Spinal cord (tissue), 10 donors: Measurements from ENCODE around the gene ERBB4. TPM values are rescaled to one million over a fixed set of nuclear protein-coding genes. Genes with fewer than 3 reads are reported as not detected.
A peak's percentile ranks its signal among the peaks of the same experiment; 100 is the strongest.

Experiments
- DNase-seq, 6 donors: peaks; one replicate each; pipeline versions ENCODE4 v3.0.0 to v3.0.0-alpha.2; 2013 to 2015; ENCODE audit warnings: low spot score in 6 of 6, low read depth in 4 of 6
- H3K27ac ChIP-seq: one replicate; pipeline ENCODE4 v1.5.1; 2013; ENCODE audit warnings: low read depth, low read length, control low read depth
- H3K27me3 ChIP-seq: one replicate; pipeline ENCODE4 v1.6.1; 2013; ENCODE audit warnings: low read length; ENCODE audit not compliant: control insufficient read depth, insufficient read depth
- H3K36me3 ChIP-seq: one replicate; pipeline ENCODE4 v1.6.1; 2013; ENCODE audit warnings: low read length; ENCODE audit not compliant: control insufficient read depth, insufficient read depth
- H3K4me1 ChIP-seq: one replicate; pipeline ENCODE4 v1.6.1; 2013; ENCODE audit warnings: low read length; ENCODE audit not compliant: control insufficient read depth, insufficient read depth
- H3K4me3 ChIP-seq: one replicate; pipeline ENCODE4 v1.5.1; 2013; ENCODE audit warnings: low read depth, low read length, control low read depth
- H3K9me3 ChIP-seq: one replicate; pipeline ENCODE4 v1.6.1; 2013; ENCODE audit warnings: low read length; ENCODE audit not compliant: control insufficient read depth, insufficient read depth
- WGBS: methylation state at CpG from one replicate; pipeline ENCODE4 v1.1.5; 2013; ENCODE audit warnings: missing lambda C conversion rate; ENCODE audit not compliant: insufficient coverage; 5-methylcytosine and 5-hydroxymethylcytosine counted together
- polyA plus RNA-seq, 2 donors: library from polyadenylated mRNA; unstranded; fragments of 120-200 nt; gene quantifications; one replicate each; pipeline ENCODE4 v1.2.1, GENCODE V29; 2013; ENCODE audit not compliant: insufficient read length in 2 of 2
- total RNA-seq, 2 donors: library from RNA; depleted of rRNA in 1 of 2; stranded (reverse); fragments of 120-200 nt in 1 of 2; fragments of >200 nt in 1 of 2; gene quantifications; one replicate each; pipeline versions ENCODE4 v1.2.3 to v1.2.4, GENCODE V29; 2013 to 2014
- donor health status: healthy.

Gene ERBB4
- total and polyA plus RNA-seq, 4 donors = 14.4 to 41.7 (median 20.8) TPM

- no peak for DNase-seq
- no peaks in the 10 kb centered on the region for H3K27me3 ChIP-seq
- no peaks in the 10 kb centered on the region for H3K36me3 ChIP-seq
- no peaks in the 10 kb centered on the region for H3K4me1 ChIP-seq
- no peaks in the 10 kb centered on the region for H3K9me3 ChIP-seq
- H3K27ac ChIP-seq = no peak overlapping the region
- no peak overlapping the region for H3K4me3 ChIP-seq
- WGBS = no CpG with 5 or more reads among the region's 4 CpGs
Measured at GRCh38 chr2:212421556-212422334, 116.9 kb downstream of the ERBB4 start.

- Histone ChIP-seq H3K4me3 (no peak overlapping the region), H3K4me1 (no peaks in the 10 kb centered on the region), H3K36me3 (no peaks in the 10 kb centered on the region), H3K9me3 (no peaks in the 10 kb centered on the region), H3K27me3 (no peaks in the 10 kb centered on the region), H3K27ac (no peak overlapping the region)
- peak in 3 of 6 donors; percentile 39 to 78 (median 53) for DNase-seq
- WGBS = no CpG with 5 or more reads among the region's 3 CpGs
Measured at GRCh38 chr2:212416086-212416485, 122.5 kb downstream of the ERBB4 start.

GRCh38 chr2:212414767-212415211 is 123.8 kb downstream of the ERBB4 start:
- peak in 3 of 6 donors; percentile 29 to 92 (median 62) for DNase-seq
- 50% methylated on average over 4 of the region's 4 CpGs for WGBS
- no peaks in the 10 kb centered on the region for H3K27me3 ChIP-seq
- H3K9me3 ChIP-seq = no peaks in the 10 kb centered on the region
- H3K36me3 ChIP-seq = no peaks in the 10 kb centered on the region
- no peak overlapping the region for H3K4me3 ChIP-seq
- H3K4me1 ChIP-seq = no peaks in the 10 kb centered on the region
- peak overlapping the region; percentile 47 for H3K27ac ChIP-seq

- no peaks in the 10 kb centered on the region for H3K36me3 ChIP-seq
- no CpG with 5 or more reads among the region's 1 CpG for WGBS
- no peaks in the 10 kb centered on the region for H3K4me1 ChIP-seq
- peak in 1 of 6 donors; percentile 33 for DNase-seq
- H3K9me3 ChIP-seq = peaks cover 1% of the 10 kb centered on the region
- H3K4me3 ChIP-seq = no peak overlapping the region
- no peak overlapping the region for H3K27ac ChIP-seq
- no peaks in the 10 kb centered on the region for H3K27me3 ChIP-seq
Measured at GRCh38 chr2:212409560-212409959, 129.0 kb downstream of the ERBB4 start.

- no peak overlapping the region for H3K27ac ChIP-seq
- no peak overlapping the region for H3K4me3 ChIP-seq
- H3K36me3 ChIP-seq = no peaks in the 10 kb centered on the region
- no peaks in the 10 kb centered on the region for H3K27me3 ChIP-seq
- peaks cover 1% of the 10 kb centered on the region for H3K9me3 ChIP-seq
- no peak for DNase-seq
- 90% methylated on average over 2 of the region's 4 CpGs for WGBS
- H3K4me1 ChIP-seq = no peaks in the 10 kb centered on the region
Measured at GRCh38 chr2:212408524-212408923, 130.1 kb downstream of the ERBB4 start.

GRCh38 chr2:212406716-212407115 is 131.9 kb downstream of the ERBB4 start:
- no peak for DNase-seq
- no CpG with 5 or more reads among the region's 1 CpG for WGBS
- H3K4me1 ChIP-seq = no peaks in the 10 kb centered on the region

GRCh38 chr2:212402316-212402715 is 136.3 kb downstream of the ERBB4 start:
- no peak for DNase-seq

More at GRCh38 chr2:212406716-212407115, 131.9 kb downstream of the ERBB4 start:
- Histone ChIP-seq H3K36me3 (no peaks in the 10 kb centered on the region), H3K9me3 (peaks cover 1% of the 10 kb centered on the region), H3K27me3 (no peaks in the 10 kb centered on the region), H3K27ac (no peak overlapping the region), H3K4me3 (no peak overlapping the region)

GRCh38 chr2:212398316-212398715 is 140.3 kb downstream of the ERBB4 start:
- WGBS = no CpG with 5 or more reads among the region's 1 CpG
- no peaks in the 10 kb centered on the region for H3K4me1 ChIP-seq
- H3K27ac ChIP-seq = no peak overlapping the region
- DNase-seq = peak in 1 of 6 donors; percentile 41
- H3K27me3 ChIP-seq = no peaks in the 10 kb centered on the region
- no peaks in the 10 kb centered on the region for H3K36me3 ChIP-seq
- H3K9me3 ChIP-seq = no peaks in the 10 kb centered on the region
- no peak overlapping the region for H3K4me3 ChIP-seq

More at GRCh38 chr2:212402316-212402715, 136.3 kb downstream of the ERBB4 start:
- no peaks in the 10 kb centered on the region for H3K27me3 ChIP-seq
- peaks cover 1% of the 10 kb centered on the region for H3K9me3 ChIP-seq
- H3K36me3 ChIP-seq = no peaks in the 10 kb centered on the region
- no peaks in the 10 kb centered on the region for H3K4me1 ChIP-seq
- no peak overlapping the region for H3K4me3 ChIP-seq
- no peak overlapping the region for H3K27ac ChIP-seq
- no CpG with 5 or more reads among the region's 4 CpGs for WGBS

GRCh38 chr2:212392544-212392943 is 146.1 kb downstream of the ERBB4 start:
- Histone ChIP-seq H3K4me1 (no peaks in the 10 kb centered on the region), H3K9me3 (no peaks in the 10 kb centered on the region), H3K4me3 (no peak overlapping the region), H3K27ac (no peak overlapping the region), H3K36me3 (no peaks in the 10 kb centered on the region), H3K27me3 (no peaks in the 10 kb centered on the region)
- WGBS = 71% methylated on average over 1 of the region's 3 CpGs
- DNase-seq = no peak

- Histone ChIP-seq H3K4me3 (no peak overlapping the region), H3K27me3 (no peaks in the 10 kb centered on the region), H3K4me1 (no peaks in the 10 kb centered on the region), H3K36me3 (no peaks in the 10 kb centered on the region), H3K27ac (no peak overlapping the region), H3K9me3 (no peaks in the 10 kb centered on the region)
- WGBS = no CpG with 5 or more reads among the region's 2 CpGs
- no peak for DNase-seq
Measured at GRCh38 chr2:212392043-212392442, 146.6 kb downstream of the ERBB4 start.
